Germinal center (tissue), 1 donor: Measurements from ENCODE around the gene LAMA4.

Experiments
- DNase-seq: peaks from one replicate; pipeline ENCODE4 v3.0.0; 2012; ENCODE audit warnings: mixed read lengths, low spot score

Gene LAMA4

DNA sequence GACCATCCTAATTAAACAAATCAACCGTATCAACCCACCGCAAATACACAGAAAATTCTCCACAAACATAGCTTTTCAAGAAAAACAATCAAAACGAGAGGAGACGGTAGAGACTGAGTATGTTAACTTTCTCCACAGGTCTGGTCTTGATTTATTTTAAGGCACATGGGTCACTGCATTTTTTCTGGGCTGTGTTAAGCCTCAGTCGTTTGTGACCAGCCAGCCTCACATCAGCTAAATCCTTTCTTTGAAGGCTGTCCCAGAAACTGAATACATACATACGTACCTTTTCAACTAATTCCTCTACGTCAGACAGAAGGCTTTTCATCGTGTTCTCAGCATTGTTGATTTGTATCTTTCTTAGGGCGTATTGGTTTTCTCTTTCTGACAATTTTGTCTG is 69.4 kb downstream of the LAMA4 start:
- DNase-seq = no peak

DNA sequence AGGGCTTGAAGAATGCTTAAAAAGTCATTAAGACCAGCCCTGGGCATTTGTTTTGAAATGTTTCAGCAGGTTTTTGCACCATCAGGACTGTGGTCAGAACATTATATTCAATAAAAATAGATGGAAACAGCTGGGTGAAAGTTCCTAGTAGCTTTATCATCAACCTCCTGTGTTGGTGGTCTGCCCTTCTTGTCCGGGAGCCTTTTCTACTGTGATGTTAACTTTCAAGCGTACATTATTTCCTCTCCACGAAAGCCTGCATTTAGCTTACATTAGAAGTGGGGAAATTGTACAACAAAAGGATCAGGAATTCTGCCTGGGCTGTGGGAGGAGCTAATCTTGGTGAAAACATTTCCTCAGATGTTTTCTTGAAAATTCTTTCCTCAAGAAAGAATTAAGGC is 71.1 kb downstream of the LAMA4 start:
- no peak for DNase-seq

DNA sequence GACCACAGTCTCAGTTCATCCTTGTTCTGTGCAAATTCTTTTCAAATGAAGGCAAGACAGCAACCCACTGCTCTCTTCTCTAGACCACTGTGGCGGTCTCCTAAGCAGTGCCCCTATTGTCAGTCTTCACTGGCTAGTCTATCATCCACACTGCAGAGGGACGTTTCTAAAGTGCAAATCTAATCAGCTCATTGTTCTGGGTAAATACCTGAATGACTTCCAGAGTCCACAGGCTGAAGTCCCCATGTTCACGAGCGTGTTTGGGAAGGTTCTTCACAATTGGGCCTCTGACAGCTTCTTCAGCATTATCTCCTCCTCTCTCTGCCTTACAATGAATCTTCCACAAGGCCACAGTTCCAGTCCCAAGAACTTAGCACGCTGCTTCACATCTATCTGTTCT is 73.2 kb downstream of the LAMA4 start:
- DNase-seq = no peak

DNA sequence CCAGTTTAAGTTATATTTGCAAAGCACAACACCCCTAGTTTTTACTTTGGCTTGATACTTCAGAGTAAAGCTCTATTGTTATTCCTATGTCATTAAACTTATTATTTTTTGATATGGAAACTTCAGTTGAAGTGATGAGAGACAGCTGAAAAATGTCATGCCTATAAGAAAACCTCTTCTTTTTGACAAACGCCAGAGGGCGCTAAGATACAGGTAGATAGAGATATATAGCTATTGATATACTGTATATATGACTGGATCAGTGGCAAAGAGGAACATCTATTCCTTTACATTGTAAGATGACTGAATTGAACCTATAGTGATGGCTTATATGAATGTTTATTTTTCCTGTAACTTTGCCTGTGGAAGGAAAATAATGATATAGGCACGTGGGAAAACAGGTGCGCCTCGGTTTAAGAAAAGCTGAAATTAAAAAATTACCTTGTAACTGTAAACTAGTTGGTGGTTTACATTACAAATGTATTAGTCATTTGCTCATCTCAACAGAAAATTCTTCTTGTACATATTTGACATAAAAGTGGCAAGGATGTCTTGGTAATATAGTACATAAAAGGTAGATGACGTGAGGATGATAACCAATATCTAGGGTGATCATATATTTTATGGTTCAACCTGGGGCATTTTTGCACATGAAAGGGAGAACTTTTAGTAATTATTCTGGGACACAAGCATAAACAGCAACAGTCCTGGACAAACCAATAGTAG is 74.1 kb downstream of the LAMA4 start:
- DNase-seq = peak; percentile 41

DNA sequence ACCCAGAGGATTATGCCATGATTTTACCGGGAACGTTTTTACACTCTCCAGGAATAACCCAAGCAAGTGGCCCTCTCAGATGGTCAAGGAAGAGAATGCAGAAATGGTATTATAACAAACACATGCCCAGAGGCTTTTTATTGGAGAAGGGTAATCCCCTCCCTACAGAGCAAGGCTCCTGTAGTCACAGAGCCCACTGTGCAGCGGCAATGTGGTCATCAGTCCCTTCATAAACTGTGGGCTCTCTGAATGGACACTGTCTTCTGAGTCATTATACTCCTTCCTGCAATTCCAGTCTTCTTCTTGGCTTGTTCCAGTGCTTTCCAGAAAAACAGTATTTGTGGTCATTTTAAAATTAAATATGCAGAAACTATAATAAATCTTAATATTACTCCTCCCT is 74.7 kb downstream of the LAMA4 start:
- no peak for DNase-seq

DNA sequence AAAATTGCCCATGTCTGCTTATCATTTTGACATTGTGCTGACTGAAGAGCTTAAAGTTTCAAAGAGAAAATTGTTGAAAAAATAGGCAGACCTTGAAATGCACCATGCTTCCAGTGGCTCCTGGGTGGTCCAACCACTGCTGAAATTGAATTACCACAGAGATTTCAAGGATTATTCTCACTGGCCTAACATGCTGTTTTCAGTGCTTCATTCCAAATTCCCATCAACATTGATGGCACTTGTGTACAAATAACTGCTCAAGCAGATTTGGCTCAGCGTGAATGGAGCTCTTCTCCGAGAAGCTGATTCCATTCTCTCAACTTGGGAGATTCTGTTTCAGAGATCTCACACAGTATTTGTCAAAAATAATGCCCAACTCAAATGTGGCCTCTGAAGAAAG is 75.5 kb downstream of the LAMA4 start:
- DNase-seq = no peak

DNA sequence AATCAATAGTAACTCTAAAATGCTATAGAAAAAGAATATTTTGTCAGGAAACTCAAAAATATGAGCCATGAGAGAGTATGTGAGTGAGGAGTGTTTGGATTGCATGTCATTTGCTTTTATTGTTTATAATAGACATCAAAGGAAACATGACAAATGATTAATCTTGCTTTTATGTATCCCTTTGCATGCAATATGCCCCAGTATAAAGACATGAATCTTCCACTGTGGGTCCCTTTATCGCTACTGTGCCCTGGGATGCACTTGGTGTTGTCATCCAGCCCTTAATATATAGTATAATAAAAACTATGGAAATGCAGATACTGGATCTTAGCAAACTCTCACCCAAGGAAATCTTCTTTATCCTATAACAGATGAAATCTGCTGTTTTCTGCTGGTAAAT is 77.3 kb downstream of the LAMA4 start:
- no peak for DNase-seq

DNA sequence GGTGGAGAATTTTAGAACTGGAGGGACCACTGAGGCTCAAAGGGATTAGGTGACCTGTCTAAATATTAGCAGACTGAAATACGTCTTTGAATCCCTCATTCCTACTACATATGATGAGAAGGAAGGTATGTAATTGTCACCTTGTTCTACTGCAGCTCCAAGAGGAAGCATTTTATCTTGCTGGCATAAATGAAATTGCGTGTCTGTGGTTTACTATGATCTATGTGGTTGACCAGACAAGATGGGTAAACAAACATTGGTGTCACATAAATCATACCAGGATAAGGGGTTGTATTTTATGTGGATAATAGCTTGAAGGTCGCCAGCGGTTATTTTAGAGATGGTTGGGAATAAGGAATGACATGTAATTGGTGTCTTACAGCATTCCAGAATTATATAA is 78.2 kb downstream of the LAMA4 start:
- DNase-seq = no peak

DNA sequence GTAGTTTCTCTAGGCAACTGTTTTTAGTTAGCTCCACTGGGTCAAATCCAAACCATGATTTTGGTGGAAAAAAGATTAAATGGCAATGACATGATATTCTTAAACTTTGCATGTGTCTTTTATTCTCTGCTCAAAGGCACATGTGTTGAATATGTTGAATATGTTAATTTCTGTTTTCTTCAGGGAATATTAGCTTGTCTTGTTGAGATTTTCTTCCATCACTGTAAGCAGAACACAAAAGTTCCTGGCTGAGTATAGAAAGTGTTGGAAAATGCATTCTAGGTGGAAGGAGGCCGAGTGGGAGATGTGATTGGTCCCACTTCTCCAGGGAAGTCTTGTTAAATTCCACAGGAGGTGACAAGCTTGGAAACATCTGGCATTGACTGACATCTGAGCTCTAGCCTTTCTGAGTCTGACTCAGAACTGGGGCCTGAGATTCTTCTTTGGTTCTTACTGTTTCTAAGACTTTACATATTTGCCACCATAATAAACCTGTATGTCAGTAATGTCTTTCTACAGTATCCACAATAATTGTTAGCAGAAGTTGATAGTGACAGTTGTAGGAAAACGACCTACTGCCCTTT is 81.1 kb downstream of the LAMA4 start:
- DNase-seq = no peak

DNA sequence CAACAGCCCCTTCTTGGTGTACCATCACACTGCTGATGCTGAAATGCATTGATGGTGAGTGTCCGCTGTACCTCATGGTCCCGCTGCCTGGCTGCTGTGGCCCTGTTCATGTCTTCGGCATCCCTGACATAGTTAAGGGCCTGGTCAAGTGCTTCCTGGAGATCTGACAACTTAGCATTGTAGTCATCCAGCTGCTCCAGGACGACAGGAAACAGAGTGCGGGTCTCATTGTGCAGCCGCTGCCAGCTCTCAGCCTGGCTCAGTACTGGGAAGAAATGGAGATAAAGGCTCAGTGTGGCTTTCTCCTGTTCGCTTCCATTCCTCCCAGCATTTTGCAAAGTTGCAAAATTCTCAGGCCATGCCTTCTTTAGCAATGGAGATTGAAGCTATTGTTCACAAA is 81.8 kb downstream of the LAMA4 start:
- no peak for DNase-seq

DNA sequence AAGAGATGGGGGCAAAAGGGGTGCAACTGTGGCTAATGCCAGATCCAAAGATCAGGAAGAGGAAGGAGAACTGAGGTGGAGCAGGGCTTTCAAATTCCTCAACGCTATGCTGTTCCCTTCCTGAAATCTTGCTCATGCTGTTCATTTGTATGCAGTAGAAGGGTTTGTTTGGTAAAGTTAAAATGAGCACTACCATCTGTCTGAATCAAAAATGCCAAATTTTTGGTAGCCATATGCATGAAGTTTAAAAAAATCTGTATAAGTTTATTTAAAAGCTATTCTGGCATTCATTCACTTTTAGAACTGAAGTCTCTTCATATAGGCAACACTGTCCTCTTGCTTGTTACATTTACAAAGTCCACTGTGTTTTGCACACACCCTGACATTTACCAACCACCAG is 84.8 kb downstream of the LAMA4 start:
- no peak for DNase-seq

DNA sequence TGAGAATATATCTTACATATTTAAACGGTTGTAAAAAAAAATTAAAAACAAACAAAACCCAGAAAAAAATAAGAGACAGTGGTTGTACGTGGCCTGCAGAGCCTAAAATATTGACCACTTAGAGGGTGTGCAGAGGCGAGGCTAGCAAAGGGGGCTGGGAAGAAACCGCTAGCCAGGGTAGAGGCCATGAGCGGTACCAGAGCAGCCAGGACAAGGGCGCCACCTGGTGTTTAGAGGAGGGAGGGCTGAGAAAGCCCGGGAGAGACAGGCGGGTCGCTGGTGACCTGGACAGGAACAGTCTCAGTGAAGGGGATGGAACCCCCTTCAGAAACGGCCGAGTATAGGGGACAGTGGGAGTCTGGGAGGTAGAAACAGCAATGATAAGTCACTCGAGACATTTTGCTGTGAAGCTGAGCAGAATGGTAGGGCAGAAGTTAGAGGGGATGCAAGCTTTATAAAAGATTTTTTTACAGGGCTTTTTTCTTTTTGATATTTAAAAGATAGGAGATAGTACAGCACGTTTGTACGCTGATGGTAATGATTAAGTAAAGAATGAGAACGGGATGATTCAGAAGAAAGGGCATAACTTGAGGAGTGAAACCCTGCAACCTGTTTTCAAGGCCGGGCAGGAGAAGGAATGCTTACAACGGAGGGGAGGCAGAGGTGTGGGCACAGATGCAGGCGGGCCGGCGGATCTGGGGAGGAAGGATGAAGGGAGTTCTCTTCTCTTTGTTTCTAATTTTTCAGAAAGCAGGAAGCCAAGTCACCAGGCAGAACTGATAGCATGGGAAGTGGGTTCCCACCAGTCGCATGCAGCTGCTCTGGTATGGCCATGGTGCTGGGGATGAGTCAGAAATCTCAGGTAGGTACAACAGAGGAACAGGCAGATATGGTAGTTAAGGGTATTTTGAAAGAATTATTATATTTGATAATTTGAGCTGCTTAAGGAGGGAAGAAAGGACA is 90.8 kb downstream of the LAMA4 start:
- DNase-seq = peak; percentile 71

DNA sequence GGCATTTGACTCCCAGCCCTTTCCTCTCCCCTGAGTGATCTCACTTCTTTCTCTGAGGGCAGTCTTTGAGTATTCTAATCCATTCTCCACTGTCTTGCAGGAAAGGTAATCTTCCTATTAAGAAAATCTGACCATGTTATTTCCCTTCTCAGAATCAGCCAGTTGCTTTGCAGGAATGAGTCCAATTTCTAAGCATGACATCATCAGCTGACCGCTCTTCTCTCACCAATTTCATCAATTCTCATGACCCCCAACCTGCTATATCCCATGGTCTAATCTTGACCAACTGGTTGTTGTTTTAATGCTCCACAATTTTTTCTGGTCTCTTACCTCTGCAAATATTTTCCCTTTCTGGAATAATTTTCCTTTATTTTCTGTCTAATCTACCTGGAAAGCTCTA is 93.6 kb downstream of the LAMA4 start:
- no peak for DNase-seq

DNA sequence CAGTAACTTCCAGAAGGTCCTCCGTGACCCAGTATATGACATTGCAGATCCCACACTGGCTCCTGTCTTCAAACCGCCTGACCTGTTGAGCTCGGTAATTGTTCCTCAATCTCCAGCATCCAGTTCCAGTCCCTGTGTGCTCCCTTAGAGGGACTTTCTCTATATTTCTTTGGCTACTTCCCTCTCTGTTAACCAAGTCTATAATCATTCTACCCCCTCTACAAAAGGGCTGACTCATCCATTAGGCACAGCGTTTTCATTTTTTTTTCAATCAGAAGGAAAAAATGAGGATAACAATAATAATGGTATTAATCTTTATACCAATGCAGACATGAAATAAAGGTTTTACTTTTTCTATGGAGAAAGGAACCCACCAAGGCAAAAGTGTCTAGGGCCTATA is 97.7 kb downstream of the LAMA4 start:
- DNase-seq = no peak

DNA sequence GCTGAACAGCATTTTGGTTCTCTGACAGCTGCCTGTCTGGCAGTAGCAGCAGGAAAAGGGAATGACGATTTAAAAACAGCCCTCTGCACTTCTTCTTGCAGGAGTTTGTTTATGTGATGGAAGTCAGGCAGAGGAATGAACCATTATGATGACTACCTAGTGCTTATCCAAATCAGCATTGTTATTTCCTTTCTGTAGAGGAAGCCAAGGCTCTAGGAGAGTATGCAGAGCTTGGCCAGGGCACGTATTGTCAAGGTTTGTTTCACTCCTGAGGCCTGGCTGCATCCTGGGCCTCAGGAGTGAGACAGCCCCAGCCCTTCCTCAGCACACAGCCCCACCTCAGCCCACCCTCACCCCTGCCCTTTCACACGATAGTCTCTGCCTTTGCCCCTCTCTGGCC is 98.5 kb downstream of the LAMA4 start:
- no peak for DNase-seq

DNA sequence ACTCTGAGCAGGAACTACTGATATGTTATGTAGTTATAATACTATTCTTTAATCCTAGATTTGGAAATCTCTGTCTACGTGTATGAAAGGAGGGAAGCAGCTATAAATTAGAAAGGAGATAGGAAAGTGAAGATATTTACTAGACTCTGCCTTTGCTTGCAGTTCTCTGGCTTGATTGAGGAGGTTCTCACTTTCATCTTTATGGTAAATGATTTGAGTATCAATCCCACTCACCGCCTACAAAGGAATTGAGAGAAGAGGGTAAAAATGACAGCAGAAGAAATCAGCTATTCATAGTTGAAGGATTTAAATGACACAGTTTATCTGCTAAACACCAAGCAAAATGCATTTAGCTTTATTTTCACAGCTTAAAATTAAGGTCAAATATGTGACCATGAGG is 99.7 kb downstream of the LAMA4 start:
- DNase-seq = no peak

DNA sequence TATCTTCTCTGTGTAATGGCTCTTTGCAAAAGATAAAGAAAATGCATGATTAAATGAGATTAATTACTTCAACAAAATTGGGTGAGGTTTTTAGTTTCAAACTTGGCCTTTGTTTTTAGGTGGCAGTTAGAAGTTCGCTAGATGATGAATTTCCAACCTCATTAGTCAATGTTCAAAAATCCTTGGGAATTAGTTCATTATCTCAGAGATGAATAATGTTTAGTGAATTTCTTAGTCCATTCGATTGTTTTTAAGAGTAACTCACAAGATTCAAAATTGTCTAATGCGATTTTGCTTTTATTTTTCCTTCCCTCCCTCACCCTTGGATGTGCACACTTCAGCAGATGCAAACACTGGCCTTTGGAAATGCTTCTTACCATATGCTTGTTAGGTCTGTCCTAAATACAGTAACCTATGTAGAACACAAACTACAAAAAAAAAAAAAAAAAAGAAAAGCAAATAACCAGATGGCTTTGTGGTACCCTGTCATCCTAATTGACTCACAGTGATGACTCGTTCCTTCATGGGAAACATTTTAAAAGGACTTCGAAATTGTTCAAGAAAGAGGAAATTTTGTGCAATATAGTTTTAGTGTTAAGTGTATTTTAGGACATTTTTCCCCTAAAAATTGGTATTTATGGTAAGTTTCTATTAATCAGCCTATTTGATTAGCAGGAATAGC is 100.3 kb downstream of the LAMA4 start:
- DNase-seq = no peak

DNA sequence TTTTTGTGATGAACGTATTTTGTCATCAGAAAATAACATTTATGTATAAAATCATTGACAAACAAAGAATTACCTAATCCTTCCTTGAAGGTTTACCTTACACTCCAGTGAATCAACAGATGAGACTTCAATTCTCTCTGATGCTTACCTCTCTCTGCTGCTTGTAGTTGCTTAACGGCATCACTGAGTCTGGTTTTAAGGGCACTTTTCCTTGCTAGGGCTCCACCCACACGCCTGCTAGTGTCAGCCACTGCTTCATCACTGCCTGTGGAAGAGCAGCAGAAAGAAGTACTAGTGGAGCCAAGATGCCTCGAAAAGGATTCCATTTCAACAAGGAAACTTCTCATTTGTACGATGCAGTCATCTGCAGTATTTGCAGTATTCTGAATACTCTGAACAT is 104.0 kb downstream of the LAMA4 start:
- no peak for DNase-seq

DNA sequence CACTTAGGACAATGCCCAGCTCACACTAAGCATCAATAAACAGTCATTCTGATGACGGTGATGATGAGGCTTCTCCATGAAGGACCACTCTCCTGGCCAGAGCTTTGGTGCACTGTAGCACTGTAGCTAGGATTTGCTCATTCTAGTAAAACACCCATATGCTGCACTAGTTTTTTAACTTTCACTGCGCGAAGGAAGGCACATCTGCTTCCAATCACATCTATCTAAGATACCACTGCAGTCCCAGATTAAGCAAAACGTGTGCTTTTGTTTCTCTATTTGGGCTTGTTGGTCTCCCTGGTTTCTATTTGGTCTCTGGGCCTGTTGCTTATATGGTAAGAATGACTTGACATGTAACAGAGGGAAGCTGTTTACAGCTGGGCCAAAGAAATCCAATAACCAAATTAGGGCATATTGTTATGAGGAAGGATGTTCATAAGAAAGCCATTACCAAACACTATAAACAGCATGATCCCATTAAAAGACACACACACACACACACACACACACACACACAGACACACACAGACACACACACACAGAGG is 104.6 kb downstream of the LAMA4 start:
- no peak for DNase-seq

DNA sequence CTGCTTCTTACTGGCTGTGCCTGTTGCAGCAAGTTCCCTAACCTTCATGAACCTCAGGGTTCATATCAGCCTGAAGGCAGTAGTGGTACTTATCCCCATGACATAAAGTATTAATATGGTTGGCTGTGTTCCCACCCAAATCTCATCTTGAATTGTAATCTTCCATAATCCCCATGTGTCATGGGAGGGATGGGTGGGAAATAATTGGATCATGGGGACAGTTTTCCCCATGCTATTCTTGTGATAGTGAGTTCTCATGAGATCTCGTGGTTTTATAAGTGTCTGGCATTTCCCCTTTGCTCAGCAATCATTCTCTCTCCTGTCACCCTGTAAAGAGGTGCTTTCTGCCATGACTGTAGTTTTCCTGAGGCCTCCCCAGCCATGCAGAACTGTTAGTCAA is 105.1 kb downstream of the LAMA4 start:
- DNase-seq = no peak

DNA sequence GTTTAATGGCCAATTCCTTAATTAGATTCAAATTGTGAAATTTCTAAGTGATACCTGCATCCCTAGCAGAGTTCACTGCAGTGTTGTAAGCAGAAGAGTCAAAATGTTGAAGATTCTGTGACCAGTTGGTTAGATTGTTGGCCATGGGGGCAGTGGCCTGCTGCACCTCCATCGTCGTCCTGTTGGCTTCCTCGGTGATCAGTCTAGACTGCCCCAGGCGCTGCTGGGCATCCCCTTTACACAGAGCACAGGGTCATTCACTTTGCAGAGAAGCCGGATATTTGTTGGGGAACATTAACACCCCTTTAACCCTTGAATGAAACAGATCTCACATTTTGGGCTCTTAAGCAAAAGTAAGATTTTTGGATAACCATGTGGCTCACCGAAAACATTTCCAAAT is 106.3 kb downstream of the LAMA4 start:
- no peak for DNase-seq

DNA sequence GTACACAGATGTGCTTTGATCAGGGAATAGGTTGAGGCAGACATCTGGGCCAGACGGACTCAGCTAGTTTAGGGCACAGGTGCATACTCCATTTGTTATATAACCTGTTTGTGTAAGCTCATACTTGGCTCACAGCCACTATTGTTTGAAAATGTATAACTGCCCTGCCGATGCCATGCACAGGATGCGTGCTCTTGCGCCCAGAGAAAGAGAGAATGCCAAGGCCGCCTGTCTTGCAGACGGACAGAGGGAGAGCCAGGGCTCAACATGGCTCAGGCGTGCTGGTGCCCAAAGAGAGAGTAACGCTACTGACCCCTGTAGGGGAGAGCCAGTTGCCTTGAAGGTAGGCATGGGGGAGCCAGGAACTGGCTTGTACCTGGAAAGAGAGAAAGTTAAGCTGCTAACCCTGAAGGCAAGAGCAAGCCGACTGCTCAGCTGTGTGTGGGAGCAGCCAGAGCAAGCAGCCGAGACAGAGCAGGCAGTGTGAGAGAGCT is 109.2 kb downstream of the LAMA4 start:
- no peak for DNase-seq
